ENCODE data around the gene WDR48.

WDR48 gene

DNA sequence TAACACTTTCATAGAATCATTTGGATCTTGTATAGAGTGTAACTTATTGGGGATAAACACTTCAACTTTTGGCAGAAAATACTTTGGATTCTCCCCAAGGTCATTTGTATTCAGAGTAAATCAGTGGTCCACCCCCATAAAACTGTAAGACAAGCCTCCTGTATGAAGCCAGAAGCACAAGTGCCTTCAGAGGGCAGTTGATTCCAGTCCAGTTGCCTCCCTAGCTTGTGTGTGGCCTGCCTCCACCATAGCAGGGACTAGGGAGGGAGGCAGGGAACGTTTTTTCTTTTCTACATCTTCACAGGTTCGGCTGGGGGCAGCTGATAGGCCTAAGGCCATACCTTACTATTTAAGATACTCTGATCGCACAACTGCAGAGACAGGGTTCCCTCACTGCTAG lies 44.0 kb downstream of the WDR48 start:
- TF ChIP-seq CTCF (IDR thresholded peaks at IDR 0.05) = no peak
- no peak overlapping the region for H3K27ac ChIP-seq
- DNase-seq (ENCODE audit: low spot score) = no peak
- no peak overlapping the region for H3K4me3 ChIP-seq

GRCh38 chr3:39096775-39097174 lies 45.0 kb downstream of the WDR48 start:
- TF ChIP-seq CTCF (IDR thresholded peaks at IDR 0.05) = no peak
- H3K4me3 ChIP-seq = no peak overlapping the region
- no peak for DNase-seq (ENCODE audit: low spot score)
- H3K27ac ChIP-seq = peak overlapping the region in 1 of 2 donors; percentile 23

DNA sequence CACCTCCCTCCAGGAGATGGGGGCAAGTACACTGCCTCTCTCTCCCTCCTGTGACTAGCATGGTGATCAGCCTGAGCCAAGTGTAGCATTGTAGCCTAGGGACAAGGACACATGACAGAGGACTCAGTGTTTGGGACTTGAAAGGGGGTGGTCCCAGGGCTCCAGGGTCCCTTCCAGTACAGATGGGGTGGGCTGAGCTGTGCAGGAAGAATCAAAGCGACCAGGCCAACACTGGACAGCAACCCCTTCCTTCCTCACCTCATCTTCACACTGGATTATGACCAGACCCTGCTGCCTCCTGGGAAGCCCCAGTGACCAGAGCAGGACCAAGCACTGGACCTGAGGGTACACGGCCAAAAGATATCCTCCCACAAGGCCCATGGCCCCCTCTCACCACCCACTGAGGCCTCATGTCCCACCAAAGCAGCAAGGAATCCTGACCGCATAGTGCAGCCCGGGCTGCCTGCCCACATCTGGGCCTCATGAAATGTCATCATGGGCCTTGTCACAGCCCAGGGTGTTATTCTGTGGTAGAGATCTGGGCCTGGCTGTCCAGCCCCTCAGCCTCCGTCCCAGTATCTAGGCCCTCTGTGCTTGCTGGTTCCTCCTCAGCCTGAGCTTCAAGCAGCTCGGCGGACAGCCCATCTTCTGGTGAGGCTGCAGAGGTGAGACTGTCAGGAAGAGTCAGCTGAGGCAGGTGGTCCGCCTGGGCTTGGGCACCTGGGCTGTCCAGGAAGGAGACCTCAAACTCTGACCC lies 46.1 kb downstream of the WDR48 start:
- no peak overlapping the region for H3K4me3 ChIP-seq
- TF ChIP-seq CTCF (IDR thresholded peaks at IDR 0.05) = no peak
- H3K27ac ChIP-seq = no peak overlapping the region
- DNase-seq (ENCODE audit: low spot score) = no peak

GRCh38 chr3:39098473-39099000 lies 46.7 kb downstream of the WDR48 start:
- no peak for TF ChIP-seq CTCF (IDR thresholded peaks at IDR 0.05)
- H3K27ac ChIP-seq = no peak overlapping the region
- DNase-seq (ENCODE audit: low spot score) = no peak
- H3K4me3 ChIP-seq = no peak overlapping the region

- H3K27ac ChIP-seq = no peak overlapping the region
These were observed 47.4 kb downstream of the WDR48 start for GRCh38 chr3:39099242-39099641.

DNA sequence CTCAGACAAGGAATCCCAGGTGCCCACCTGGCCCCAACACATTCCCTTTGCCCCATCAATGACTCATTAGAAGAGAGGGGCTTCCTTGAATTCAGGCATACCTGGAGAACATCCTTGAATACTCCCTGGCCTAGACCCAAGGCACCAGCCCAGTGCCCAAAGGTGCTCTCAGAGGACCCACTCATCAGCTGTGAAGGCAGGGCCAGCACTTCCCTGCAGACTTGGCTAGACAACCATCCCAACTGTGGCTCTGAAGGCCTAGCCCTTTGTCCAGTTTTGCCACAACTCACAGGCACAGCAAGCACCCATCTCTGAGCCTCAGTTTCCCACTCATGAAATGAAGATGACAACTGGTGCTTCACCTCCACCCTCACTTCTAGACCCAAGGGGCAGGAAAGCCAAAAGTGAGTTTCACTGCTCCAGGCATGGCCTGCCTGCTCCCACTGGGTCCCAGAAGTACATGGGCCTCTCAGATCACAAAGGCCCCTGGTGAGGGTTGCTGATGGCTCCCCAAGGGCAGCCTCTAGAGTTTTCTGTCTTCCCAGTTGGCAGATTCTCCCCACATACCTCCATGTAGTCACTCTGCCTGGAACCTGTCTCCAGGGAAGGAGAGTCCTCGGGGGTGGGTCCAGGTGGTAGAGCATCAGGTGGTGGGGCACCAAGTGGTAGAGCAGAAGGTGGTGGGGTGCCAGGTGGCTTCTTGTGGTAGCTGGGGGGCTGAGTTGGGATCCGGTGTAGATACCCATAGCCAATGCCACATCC lies 48.1 kb downstream of the WDR48 start:
- no peak overlapping the region for H3K4me3 ChIP-seq
- no peak overlapping the region for H3K27ac ChIP-seq
- no peak for TF ChIP-seq CTCF (IDR thresholded peaks at IDR 0.05)
- no peak for DNase-seq (ENCODE audit: low spot score)

More at GRCh38 chr3:39099242-39099641, 47.4 kb downstream of the WDR48 start:
- no peak overlapping the region for H3K4me3 ChIP-seq
- no peak for DNase-seq (ENCODE audit: low spot score)
- no peak for TF ChIP-seq CTCF (IDR thresholded peaks at IDR 0.05)
